Measurements from ENCODE around the gene NAA25. TPM values are rescaled to one million over a fixed set of nuclear protein-coding genes. Genes with fewer than 3 reads are reported as not detected.
A peak's percentile ranks its signal among the peaks of the same experiment; 100 is the strongest.

Gene NAA25
- total and polyA plus RNA-seq, 9 of the 15 experiments (the other 6 are each of a cell fraction or from before 2014, with no cell fraction given), result 26.6 to 59.6 (median 48.9) TPM

- Histone ChIP-seq H3K9me1 (ENCODE audit: control insufficient read depth, insufficient read depth, low read length) (no peaks in the 10 kb centered on the region), H3K4me1 (replicated peaks in 1 of 2; ENCODE audit: control insufficient read depth in 2 of 2, insufficient read depth in 2 of 2, low read length in 2 of 2) (peaks cover 21 to 25% of the 10 kb centered on the region in 2 experiments), H3K4me2 (ENCODE audit: insufficient read depth, low read length) (peak overlapping the region; percentile 70), H3K4me3 (no peak overlapping the region), H3K79me2 (ENCODE audit: control insufficient read depth, insufficient read depth, low read length) (no peaks in the 10 kb centered on the region), H3K36me3 (ENCODE audit: control insufficient read depth, insufficient read depth, low read length) (no peaks in the 10 kb centered on the region), H3K9ac (ENCODE audit: insufficient read depth in 1 of 2, low read depth in 2 of 2, low read length in 2 of 2) (peak overlapping the region; percentile 57 to 85; a peak in 3 of 4 replicates), H2AFZ (ENCODE audit: low read depth, low read length) (peak overlapping the region; percentile 94), H4K20me1 (replicated peaks; ENCODE audit: control insufficient read depth, insufficient read depth, low read length) (no peaks in the 10 kb centered on the region), H3K9me3 (replicated peaks; ENCODE audit: control insufficient read depth, insufficient read depth, low read depth, low read length) (no peaks in the 10 kb centered on the region), H3K27ac (ENCODE audit: extremely low read depth, low read depth, low read length) (peak overlapping the region; percentile 78), H3K27me3 (ENCODE audit: control insufficient read depth in 2 of 2, insufficient read depth in 2 of 2, low read length in 2 of 2) (no peaks in the 10 kb centered on the region)
- WGBS (ENCODE audit: insufficient coverage, low coverage, missing lambda C conversion rate), result 12% methylated on average over 7 of the region's 7 CpGs
- ChIA-PET POLR2A (interaction anchor here (0.6 to 4.0 kb wide), 6 partner anchors 9 to 300 kb away, joined by 3 to 45 read pairs (median 6); partner anchors contain the start of genes NAA25 and TRAFD1), CTCF (ENCODE audit: low intra/inter-chr PET ratio) (no interaction called here)
- DNase-seq (ENCODE audit: extremely low read depth in 1 of 4, low spot score in 3 of 4) (peak; percentile 70 to 96 (median 80)), FAIRE-seq (peak; percentile 99), ATAC-seq (peak; percentile 98)
- intact Hi-C loops (cut with micrococcal nuclease) (loop anchor here (10.0 kb wide), 1 partner anchor 268 kb away; the partner anchor contains the start of gene HECTD4), in situ Hi-C loops (cut with MboI) (no loop called here)
- TSS peak; percentile 99 for BruUV-seq (replicated peaks)
- TF ChIP-seq HDAC2 (IDR thresholded peaks at IDR 0.05), result peak; percentile 82
- TF ChIP-seq SPI1 (IDR thresholded peaks at IDR 0.05; ENCODE audit: borderline replicate concordance, low read depth, low read length), result peak; percentile 90
- TF ChIP-seq ADNP (tag; IDR thresholded peaks at IDR 0.05), result no peak
- TF ChIP-seq ZNF644 (tag; IDR thresholded peaks at IDR 0.05; ENCODE audit: low read depth), result peak; percentile 69
- TF ChIP-seq NCOA1 (IDR thresholded peaks at IDR 0.05; ENCODE audit: low read depth), result no peak
- peak; percentile 54 for TF ChIP-seq TBP (optimal IDR thresholded peaks at IDR 0.05; ENCODE audit: low read depth, low read length)
- TF ChIP-seq POLR2H (tag; IDR thresholded peaks at IDR 0.05; ENCODE audit: low read depth), result peak; percentile 58; the same call in 1 of the 2 replicates
- 0 out of 6 replicates have a peak, but pooled peaks of 1 of the 3 experiments have one; percentile 30 for TF ChIP-seq ZBTB11 (CRISPR knock-in tag; IDR thresholded peaks at IDR 0.05)
- 0 out of 2 replicates have a peak, but pooled peaks have one; percentile 30 for TF ChIP-seq ZSCAN32 (CRISPR knock-in tag; IDR thresholded peaks at IDR 0.05)
- 0 out of 2 replicates have a peak, but pooled peaks have one; percentile 12 for TF ChIP-seq ETV5 (CRISPR knock-in tag; IDR thresholded peaks at IDR 0.05; ENCODE audit: low read depth)
- TF ChIP-seq NR2C2 (CRISPR knock-in tag; IDR thresholded peaks at IDR 0.05), result no peak
- TF ChIP-seq NR2C2 (tag; IDR thresholded peaks at IDR 0.05), result peak; percentile 49; the same call in 1 of the 2 replicates
- peak; percentile 44; the same call in 1 of the 2 replicates for TF ChIP-seq CREM (IDR thresholded peaks at IDR 0.05; ENCODE audit: low read depth)
- 0 out of 2 replicates have a peak, but pooled peaks have one; percentile 12 for TF ChIP-seq ZBTB2 (IDR thresholded peaks at IDR 0.05)
Observed at GRCh38 chr12:112116232-112117060, 7.9 kb upstream of the NAA25 start.
